SK-N-SH treated with all-trans-retinoic acid at 6 μM for 48 hours (cell line): ENCODE data around the gene FBXO38.

Experiments
- ATAC-seq: fragments of 200-7000 bp; cut with Tn5 transposase; 3 replicates; pipeline ENCODE4 v1.9.1; 2020; ENCODE audit warnings: mild to moderate bottlenecking, moderate library complexity
- BACH2 ChIP-seq: fragments of 250-450 bp; sonication (Bioruptor Pico); IDR thresholded peaks from 2 replicates; pipeline ENCODE4 v1.9.0; 2021; ENCODE audit warnings: mild to moderate bottlenecking, borderline replicate concordance
- CREB5 ChIP-seq: fragments of 250-450 bp; sonication (Bioruptor Pico); IDR thresholded peaks from 2 replicates; pipeline ENCODE4 v1.5.1; 2020; ENCODE audit warnings: low read depth, mild to moderate bottlenecking, moderate library complexity
- CSDC2 ChIP-seq: fragments of 250-450 bp; sonication (Bioruptor Pico); IDR thresholded peaks from 2 replicates; pipeline ENCODE4 v1.5.0; 2020; ENCODE audit warnings: mild to moderate bottlenecking, moderate library complexity
- CSRNP3 ChIP-seq: fragments of 250-450 bp; sonication (Bioruptor Pico); IDR thresholded peaks from 2 replicates; pipeline ENCODE4 v1.5.1; 2021; ENCODE audit warnings: mild to moderate bottlenecking, moderate library complexity
- ESRRG ChIP-seq: fragments of 250-450 bp; sonication (Bioruptor Pico); IDR thresholded peaks from 2 replicates; pipeline ENCODE4 v1.6.1; 2021; ENCODE audit warnings: mild to moderate bottlenecking
- GLIS3 ChIP-seq: fragments of 250-450 bp; sonication (Bioruptor Pico); IDR thresholded peaks from 2 replicates; pipeline ENCODE4 v1.5.0; 2020; ENCODE audit warnings: mild to moderate bottlenecking, moderate library complexity
- OSR1 ChIP-seq: fragments of 250-450 bp; sonication (Bioruptor Pico); IDR thresholded peaks from 2 replicates; pipeline ENCODE4 v1.8.0; 2022; ENCODE audit warnings: moderate library complexity, mild to moderate bottlenecking, inconsistent platforms
- POU6F1 ChIP-seq: fragments of 250-450 bp; sonication (Bioruptor Pico); IDR thresholded peaks from 2 replicates; pipeline ENCODE4 v1.8.0; 2021; ENCODE audit warnings: low read depth, mild to moderate bottlenecking, moderate library complexity, borderline replicate concordance
- RARB ChIP-seq: fragments of 250-450 bp; sonication (Bioruptor Pico); IDR thresholded peaks from 2 replicates; pipeline ENCODE4 v1.8.0; 2021; ENCODE audit warnings: mild to moderate bottlenecking, moderate library complexity
- SNAI2 ChIP-seq: fragments of 250-450 bp; sonication (Bioruptor Pico); IDR thresholded peaks from 2 replicates; pipeline ENCODE4 v1.5.0; 2020; ENCODE audit warnings: mild to moderate bottlenecking, moderate library complexity
- TCF4 ChIP-seq: fragments of 250-450 bp; sonication (Bioruptor Pico); IDR thresholded peaks from 2 replicates; pipeline ENCODE4 v1.8.0; 2021; ENCODE audit warnings: mild to moderate bottlenecking, moderate library complexity, borderline replicate concordance
- TOX ChIP-seq: fragments of 250-450 bp; sonication (Bioruptor Pico); IDR thresholded peaks from 2 replicates; pipeline ENCODE4 v1.8.0; 2021; ENCODE audit warnings: mild to moderate bottlenecking, moderate library complexity, borderline replicate concordance
- TSHZ2 ChIP-seq: fragments of 250-450 bp; sonication (Bioruptor Pico); IDR thresholded peaks from 2 replicates; pipeline ENCODE4 v1.5.0; 2020; ENCODE audit warnings: mild to moderate bottlenecking, moderate library complexity
- ZC3H10 ChIP-seq: fragments of 250-450 bp; sonication (Bioruptor Pico); IDR thresholded peaks from 2 replicates; pipeline ENCODE4 v1.5.1; 2021; ENCODE audit warnings: mild to moderate bottlenecking, moderate library complexity
- ZNF565 ChIP-seq: fragments of 450-650 bp; formaldehyde crosslinking; conservative IDR thresholded peaks from 2 replicates; pipeline ENCODE4 v1.5.0; 2020; ENCODE audit warnings: low read depth, mild to moderate bottlenecking, moderate library complexity
- ZNF70 ChIP-seq: fragments of 450-650 bp; formaldehyde crosslinking; IDR thresholded peaks from 2 replicates; pipeline ENCODE4 v1.5.0; 2020; ENCODE audit warnings: mild to moderate bottlenecking, moderate library complexity
- ZNF8 ChIP-seq: fragments of 450-650 bp; formaldehyde crosslinking; IDR thresholded peaks from 2 replicates; pipeline ENCODE4 v1.5.0; 2020; ENCODE audit warnings: mild to moderate bottlenecking, moderate library complexity

The FBXO38 gene

GRCh38 chr5:148445578-148445977, 61.8 kb downstream of the FBXO38 start:
- TF ChIP-seq CREB5 (no peak), ZNF70 (CRISPR knock-in tag) (no peak), GLIS3 (no peak), BACH2 (CRISPR knock-in tag) (no peak), TOX (CRISPR knock-in tag) (no peak), ZC3H10 (CRISPR knock-in tag) (no peak)

GRCh38 chr5:148446611-148447010, 62.9 kb downstream of the FBXO38 start:
- ATAC-seq = no peak

More at GRCh38 chr5:148445578-148445977, 61.8 kb downstream of the FBXO38 start:
- no peak for ATAC-seq

GRCh38 chr5:148452499-148453193, 68.9 kb downstream of the FBXO38 start:
- ATAC-seq = no peak

More at GRCh38 chr5:148446611-148447010, 62.9 kb downstream of the FBXO38 start:
- TF ChIP-seq TSHZ2 (CRISPR knock-in tag) (no peak), CSRNP3 (CRISPR knock-in tag) (no peak), OSR1 (no peak), ZC3H10 (CRISPR knock-in tag) (no peak), TCF4 (CRISPR knock-in tag) (no peak), ZNF565 (CRISPR knock-in tag) (no peak), ZNF8 (CRISPR knock-in tag) (no peak), RARB (CRISPR knock-in tag) (no peak), POU6F1 (CRISPR knock-in tag) (no peak)

More at GRCh38 chr5:148452499-148453193, 68.9 kb downstream of the FBXO38 start:
- TF ChIP-seq POU6F1 (CRISPR knock-in tag) = no peak
- no peak for TF ChIP-seq ESRRG (CRISPR knock-in tag)
- TF ChIP-seq RARB (CRISPR knock-in tag) = no peak
- no peak for TF ChIP-seq SNAI2 (CRISPR knock-in tag)
- no peak for TF ChIP-seq CREB5
- no peak for TF ChIP-seq ZC3H10 (CRISPR knock-in tag)
- no peak for TF ChIP-seq CSDC2 (CRISPR knock-in tag)
- no peak for TF ChIP-seq ZNF565 (CRISPR knock-in tag)
- TF ChIP-seq ZNF70 (CRISPR knock-in tag) = no peak
- TF ChIP-seq GLIS3 = no peak
- TF ChIP-seq TOX (CRISPR knock-in tag) = no peak
- TF ChIP-seq, all 23 proteins: peak for 0
